Endothelial cell of umbilical vein (primary cell): ENCODE measurements around the gene SPTLC1.

Experiments
- CTCF ChIP-seq, 2 donors: IDR thresholded peaks; 1 replicate in 1 of 2; 2 replicates in 1 of 2; pipeline ENCODE4 v1.5.1; 2011; ENCODE audit warnings: low read length in 2 of 2, mild to moderate bottlenecking in 2 of 2, moderate library complexity in 2 of 2, control low read depth in 1 of 2, inconsistent platforms in 1 of 2, low read depth in 1 of 2; ENCODE audit not compliant: insufficient read depth in 1 of 2; ENCODE audit errors: extremely low read depth in 1 of 2
- MAX ChIP-seq: IDR thresholded peaks from 2 replicates; pipeline ENCODE4 v1.6.1; 2011; ENCODE audit not compliant: insufficient read depth, insufficient read length
- MYC ChIP-seq: IDR thresholded peaks from one replicate; pipeline ENCODE4 v1.6.1; 2011; ENCODE audit warnings: mild to moderate bottlenecking, low read depth, low read length
- POLR2A ChIP-seq: IDR thresholded peaks from 2 replicates; pipeline ENCODE4 v1.6.1; 2012; ENCODE audit warnings: low read depth, mild to moderate bottlenecking, control low read depth, low read length
- POLR2AphosphoS5 ChIP-seq: IDR thresholded peaks from 2 replicates; pipeline ENCODE4 v1.6.1; 2012; ENCODE audit warnings: low read depth, mild to moderate bottlenecking, control low read depth, low read length, moderate library complexity; ENCODE audit not compliant: insufficient read depth

- TF ChIP-seq CTCF (IDR thresholded peaks at IDR 0.05; ENCODE audit: extremely low read depth in 1 of 2, insufficient read depth in 1 of 2, low read depth in 1 of 2, low read length in 2 of 2) (no peak), POLR2A (no peak), POLR2AphosphoS5 (no peak), MAX (no peak), MYC (no peak)
Measured at GRCh38 chr9:92033307-92033706, 81.9 kb downstream of the SPTLC1 start.
